Right ventricle myocardium superior (tissue), 1 donor: ENCODE measurements around the gene GNPTG. TPM values are rescaled to one million over a fixed set of nuclear protein-coding genes. Genes with fewer than 3 reads are reported as not detected.
A peak's percentile ranks its signal among the peaks of the same experiment; 100 is the strongest.

Source experiments
- ATAC-seq: fragments of 200-7000 bp; cut with Tn5 transposase; one replicate; pipeline ENCODE4 v1.9.1; 2020; ENCODE audit warnings: mild to moderate bottlenecking; ENCODE audit not compliant: poor library complexity
- DNase-seq: peaks from one replicate; pipeline ENCODE4 v3.0.0-alpha.2; 2020
- intact Hi-C: fragments of 100-400 bp; cut with DNase I; formaldehyde crosslinking; loops from one replicate; pipeline ENCODE4 v1.11.2; 2022
- total RNA-seq: library from RNA; stranded (reverse); fragmentation: NEBNext Ultra II Directional; extraction: Animal tissue kit (Norgen Biotek cat#: 25700); gene quantifications from one replicate; pipeline ENCODE4 v1.2.1, GENCODE V29; 2021
- donor health status: DM: no; HTN: yes; CAD: no; lungs with severe emphysema.

GNPTG gene
- total RNA-seq, 1 donor from 2014 or later: 30.3 TPM

GRCh38 chr16:1330931-1331711, 20.6 kb upstream of the GNPTG start:
- no peak for DNase-seq
- no peak for ATAC-seq
- intact Hi-C loops: loop anchor here (1.0 kb wide), 1 partner anchor 20 kb away; no protein-coding TSS in a partner anchor

- DNase-seq (peak; percentile 83), ATAC-seq (peak; percentile 51)
- intact Hi-C loops: loop anchor here (1.0 kb wide), 1 partner anchor 21 kb away; no protein-coding TSS in a partner anchor
Measured at GRCh38 chr16:1331712-1332617, 19.8 kb upstream of the GNPTG start.

DNA sequence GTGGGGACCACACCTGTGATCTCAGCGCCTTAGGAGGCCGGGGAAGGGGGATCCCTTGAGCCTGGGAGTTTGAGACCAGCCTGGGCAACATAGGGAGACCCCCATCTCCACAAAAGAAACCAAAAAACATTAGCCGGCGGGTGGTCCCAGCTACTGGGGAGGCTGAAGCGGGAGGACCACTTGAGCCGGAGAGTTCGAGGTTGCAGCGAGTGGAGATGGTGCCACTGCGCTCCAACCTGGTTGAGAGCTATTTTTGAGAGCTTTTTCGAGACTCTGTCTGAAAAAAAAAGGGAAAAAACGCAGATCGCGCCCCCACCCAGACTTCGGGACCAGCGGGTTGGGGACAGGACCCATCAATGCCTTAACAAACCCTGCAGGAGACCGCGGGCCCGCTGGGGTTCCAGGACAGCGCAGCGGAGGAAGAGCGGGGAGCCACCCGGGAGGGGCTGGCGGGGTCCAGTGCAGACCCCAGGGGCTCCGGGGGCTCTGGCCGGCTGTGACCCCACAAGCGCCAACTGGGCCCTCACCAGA, 19.0 kb upstream of the GNPTG start:
- no peak for DNase-seq
- intact Hi-C loops: no loop called here
- no peak for ATAC-seq

- intact Hi-C loops: no loop called here
- ATAC-seq: peak; percentile 83
- DNase-seq: peak; percentile 63
Measured at GRCh38 chr16:1333149-1333812, 18.4 kb upstream of the GNPTG start, which contains the start of gene BAIAP3. Gene BAIAP3, plus strand, starts transcription at chr16:1333645. Its CDS starts 4,905 bp downstream, at chr16:1338550.

DNA sequence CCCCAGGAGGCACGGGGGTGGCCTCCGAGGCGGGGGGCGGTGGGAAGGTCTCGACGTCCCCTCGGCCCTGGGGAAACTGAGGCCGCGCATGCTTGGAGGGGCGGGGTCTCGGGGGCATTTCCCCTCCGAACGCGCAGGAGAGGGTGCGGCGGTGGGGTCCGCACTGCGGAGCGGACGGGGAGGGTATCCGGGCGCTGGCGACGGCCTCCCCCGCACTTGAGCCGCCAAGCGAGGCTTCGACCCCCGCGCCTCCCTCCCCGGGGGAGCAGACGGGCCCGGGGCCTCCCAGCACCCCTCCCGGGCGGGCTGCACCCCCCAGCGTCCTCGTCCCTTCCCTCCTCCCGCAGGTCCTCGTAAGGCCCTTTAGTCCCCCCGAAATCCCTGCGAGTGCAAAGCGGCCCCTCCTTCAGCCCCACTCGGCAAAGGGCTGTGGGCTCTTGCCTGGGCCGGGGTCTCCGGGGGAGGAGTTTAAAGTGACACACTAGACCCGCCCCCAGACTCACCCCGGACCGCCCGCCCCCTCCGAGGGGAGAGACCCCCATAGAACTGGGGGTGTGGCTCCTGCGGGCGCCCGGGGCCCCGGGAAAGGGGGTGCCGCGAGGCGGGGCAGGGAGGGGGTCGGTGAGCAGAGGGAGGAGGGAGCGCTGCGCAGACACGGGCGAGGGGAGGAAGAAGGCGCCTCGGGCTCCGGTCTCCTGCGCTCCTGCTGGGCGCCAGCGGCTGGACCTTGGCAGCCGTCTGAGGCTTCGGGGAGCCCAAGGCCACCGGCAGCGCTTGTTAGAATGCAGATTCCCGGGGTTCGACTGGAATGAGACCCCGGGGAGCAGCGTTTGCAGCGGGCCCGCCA, 17.7 kb upstream of the GNPTG start:
- intact Hi-C loops: no loop called here
- DNase-seq: no peak
- no peak for ATAC-seq

DNA sequence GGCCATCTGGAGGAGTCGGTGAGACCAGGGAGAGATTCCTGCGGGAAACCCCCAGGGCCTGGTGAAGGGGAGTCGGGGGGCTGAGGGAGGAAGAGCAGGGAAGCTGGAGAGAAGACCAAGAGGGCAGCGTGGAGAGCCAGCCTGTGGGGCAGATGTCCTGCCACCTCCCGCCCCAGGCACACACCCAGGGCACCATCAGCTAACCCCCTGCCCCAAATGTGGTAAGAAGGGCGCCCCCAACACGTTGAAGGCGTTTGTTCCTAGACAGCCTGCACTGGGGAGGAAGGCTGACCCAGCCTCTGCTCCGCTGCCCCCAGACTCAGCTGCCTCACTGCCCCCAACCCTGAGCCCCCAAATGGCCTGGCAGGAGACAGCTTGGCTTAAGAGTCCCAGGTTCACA, 17.0 kb upstream of the GNPTG start:
- intact Hi-C loops: no loop called here
- DNase-seq (no peak), ATAC-seq (no peak)

- ATAC-seq (no peak), DNase-seq (no peak)
- intact Hi-C loops: no loop called here
Measured at GRCh38 chr16:1335211-1335971, 16.3 kb upstream of the GNPTG start.

DNA sequence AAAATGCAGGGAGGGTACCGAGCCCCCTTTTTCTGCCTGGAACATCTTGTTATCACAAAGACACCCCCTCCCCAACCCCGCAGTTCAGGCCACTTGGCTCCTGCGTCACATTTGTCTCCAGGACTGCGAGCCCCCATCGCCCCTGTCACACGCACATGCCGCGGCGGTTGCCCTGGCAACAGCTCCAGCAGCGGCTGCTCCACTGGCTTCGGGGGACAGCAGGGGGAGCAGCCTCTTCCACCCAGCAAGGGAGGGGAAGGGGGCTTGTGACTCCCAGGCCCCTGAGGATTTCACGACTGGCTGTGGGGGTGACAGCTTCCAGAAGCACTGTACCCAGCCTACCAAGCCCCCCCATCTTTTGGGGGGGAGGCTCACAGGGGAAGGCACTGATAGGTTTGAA, 15.7 kb upstream of the GNPTG start:
- no peak for ATAC-seq
- intact Hi-C loops: no loop called here
- no peak for DNase-seq

- no peak for ATAC-seq
- DNase-seq: no peak
- intact Hi-C loops: no loop called here
Measured at GRCh38 chr16:1336619-1337018, 15.1 kb upstream of the GNPTG start.

DNA sequence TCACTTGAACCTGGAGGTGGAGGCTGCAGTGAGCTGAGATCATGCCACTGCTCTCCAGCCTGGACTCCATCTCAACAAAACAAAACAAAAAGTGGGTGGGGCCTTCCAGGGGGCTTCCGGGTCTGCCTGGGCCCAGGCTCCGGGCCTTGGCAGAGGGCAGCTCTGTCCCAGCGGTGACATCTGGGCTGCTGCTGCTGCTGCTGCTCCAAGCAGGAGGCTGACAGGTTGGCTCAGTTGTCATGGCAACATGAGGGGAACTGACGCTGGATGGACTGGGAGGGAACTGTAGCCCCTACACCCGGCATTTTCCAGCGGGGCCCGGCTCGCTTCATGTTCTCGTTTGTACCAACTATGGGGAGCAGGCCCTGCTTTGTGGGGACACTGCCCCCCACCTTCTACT, 14.2 kb upstream of the GNPTG start:
- ATAC-seq (no peak), DNase-seq (no peak)
- intact Hi-C loops: no loop called here

GRCh38 chr16:1338119-1338730, 13.5 kb upstream of the GNPTG start:
- intact Hi-C loops: no loop called here
- ATAC-seq (no peak), DNase-seq (no peak)

- intact Hi-C loops: no loop called here
- no peak for DNase-seq
- ATAC-seq: no peak
Measured at GRCh38 chr16:1338855-1339675, 12.7 kb upstream of the GNPTG start.

DNA sequence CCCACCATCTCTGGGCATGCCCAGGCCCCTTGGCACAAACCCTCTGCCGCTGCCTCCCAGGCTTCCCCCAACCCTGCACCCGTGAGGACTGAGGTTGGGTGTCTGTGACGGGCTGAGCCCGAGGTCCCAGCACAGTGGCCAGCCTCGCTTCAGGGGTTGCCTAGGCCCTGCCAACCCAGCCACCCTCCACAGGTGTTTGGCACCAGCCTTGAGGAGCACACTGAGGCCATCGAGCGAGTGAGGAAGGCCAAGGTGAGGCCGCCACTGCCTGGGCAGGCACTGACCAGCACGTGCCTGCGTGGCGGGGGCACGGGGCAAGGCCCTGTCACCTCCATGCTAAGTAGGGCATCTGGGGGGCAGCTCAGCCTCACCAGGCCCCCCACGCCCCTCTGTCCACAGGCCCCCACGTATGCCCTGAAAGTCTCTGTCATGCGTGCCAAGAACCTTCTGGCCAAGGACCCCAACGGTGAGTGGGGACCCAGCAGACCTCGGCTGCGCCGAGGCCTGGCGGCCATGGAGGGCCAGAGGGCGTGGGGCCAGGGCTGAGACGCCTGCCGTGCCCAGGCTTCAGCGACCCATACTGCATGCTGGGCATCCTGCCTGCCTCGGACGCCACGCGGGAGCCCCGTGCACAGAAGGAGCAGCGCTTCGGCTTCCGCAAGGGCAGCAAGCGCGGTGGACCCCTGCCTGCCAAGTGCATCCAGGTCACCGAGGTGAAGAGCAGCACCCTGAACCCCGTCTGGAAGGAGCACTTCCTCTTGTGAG, 10.8 kb upstream of the GNPTG start:
- ATAC-seq (no peak), DNase-seq (no peak)
- intact Hi-C loops: no loop called here

DNA sequence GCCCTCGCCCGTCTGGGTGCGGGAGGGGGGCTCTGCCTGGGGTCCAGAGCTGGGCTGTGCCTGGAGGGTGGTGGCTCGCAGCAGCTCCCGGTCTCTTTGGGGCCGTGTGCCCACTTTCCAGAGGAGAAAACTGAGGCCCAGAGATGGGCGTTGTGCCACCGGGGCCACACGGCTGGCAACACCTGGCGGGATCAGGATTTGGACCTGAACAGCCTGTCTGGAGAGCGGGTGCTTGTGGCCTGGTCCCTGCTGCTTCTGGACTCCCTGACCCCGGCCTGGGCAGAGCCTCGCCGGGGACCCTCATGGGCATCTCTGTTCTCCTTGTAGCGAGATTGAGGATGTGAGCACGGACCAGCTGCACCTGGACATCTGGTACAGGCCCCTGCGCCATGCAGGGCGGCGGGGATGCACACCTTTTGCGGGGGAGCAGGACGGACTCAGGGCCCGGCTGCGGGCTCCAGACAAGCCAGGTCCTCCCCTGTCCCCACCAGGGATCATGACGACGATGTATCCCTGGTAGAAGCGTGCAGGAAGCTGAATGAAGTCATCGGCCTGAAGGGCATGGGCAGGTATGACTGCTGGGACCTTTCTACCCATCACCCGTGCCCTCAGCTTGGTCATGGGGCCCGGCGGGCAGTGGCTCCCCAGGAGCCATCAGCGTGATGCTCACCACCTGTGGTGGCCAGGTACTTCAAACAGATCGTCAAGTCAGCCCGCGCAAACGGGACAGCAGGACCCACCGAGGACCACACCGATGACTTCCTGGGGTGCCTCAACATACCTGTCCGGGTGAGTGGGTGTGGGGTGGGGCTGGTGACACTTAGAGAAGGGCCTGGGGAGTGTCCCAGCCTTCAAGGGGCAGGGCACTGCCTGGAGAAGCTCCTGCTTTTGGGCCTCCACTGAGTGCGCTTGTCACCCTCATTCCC, 10.0 kb upstream of the GNPTG start:
- no peak for DNase-seq
- ATAC-seq: no peak
- intact Hi-C loops: no loop called here
